C1 segment of cervical spinal cord (tissue), 14 donors: ENCODE results near the gene EMILIN2.
"Not testable (repeated sequence)": the region's sequence is repeated elsewhere in the genome, so short reads cannot be mapped to it uniquely, and the experiment has no call there.

Experiments used
- DNase-seq, 14 donors: peaks; one replicate each; lab custom pipeline; 2025; lab: John Stamatoyannopoulos, UW

EMILIN2 gene

GRCh38 chr18:2846636-2847316, at the start of gene EMILIN2:
Gene EMILIN2, plus strand, starts transcription at chr18:2847006. Its CDS starts 183 bp downstream, at chr18:2847189.
- no peak for DNase-seq

- DNase-seq: no peak
These were observed 48.9 kb upstream of the EMILIN2 start for GRCh38 chr18:2797951-2798350.

- no peak for DNase-seq
These were observed 47.4 kb upstream of the EMILIN2 start for GRCh38 chr18:2799369-2799768.

- DNase-seq: no peak
These were observed 40.5 kb upstream of the EMILIN2 start for GRCh38 chr18:2805970-2806943.

GRCh38 chr18:2808640-2809039, 38.2 kb upstream of the EMILIN2 start:
- DNase-seq: not testable (repeated sequence)

- not testable (repeated sequence) for DNase-seq
These were observed 37.1 kb upstream of the EMILIN2 start for GRCh38 chr18:2809666-2810183.

- DNase-seq: no peak
These were observed 35.4 kb upstream of the EMILIN2 start for GRCh38 chr18:2811416-2811815.

- DNase-seq: no peak
These were observed 31.9 kb upstream of the EMILIN2 start for GRCh38 chr18:2814928-2815327.

- no peak for DNase-seq
These were observed 28.5 kb upstream of the EMILIN2 start for GRCh38 chr18:2818281-2818680.

- DNase-seq: no peak
These were observed 25.1 kb upstream of the EMILIN2 start for GRCh38 chr18:2821695-2822094.

GRCh38 chr18:2822213-2822921, 24.4 kb upstream of the EMILIN2 start:
- DNase-seq: no peak

- no peak for DNase-seq
These were observed 23.6 kb upstream of the EMILIN2 start for GRCh38 chr18:2823202-2823601.

GRCh38 chr18:2823966-2824365, 22.8 kb upstream of the EMILIN2 start:
- DNase-seq: no peak

- DNase-seq: no peak
These were observed 21.9 kb upstream of the EMILIN2 start for GRCh38 chr18:2824865-2825264.

GRCh38 chr18:2825613-2826175, 21.1 kb upstream of the EMILIN2 start:
- no peak for DNase-seq

GRCh38 chr18:2826581-2826980, 20.2 kb upstream of the EMILIN2 start:
- no peak for DNase-seq

- DNase-seq: no peak
These were observed 19.7 kb upstream of the EMILIN2 start for GRCh38 chr18:2827061-2827460.

- DNase-seq: not testable (repeated sequence)
These were observed 10.7 kb upstream of the EMILIN2 start for GRCh38 chr18:2836118-2836517.

GRCh38 chr18:2837290-2837689, 9.5 kb upstream of the EMILIN2 start:
- not testable (repeated sequence) for DNase-seq

GRCh38 chr18:2839202-2839601, 7.6 kb upstream of the EMILIN2 start:
- DNase-seq: no peak

- DNase-seq: no peak
These were observed 6.3 kb upstream of the EMILIN2 start for GRCh38 chr18:2840521-2840920.
